ENCODE measurements around the gene GABRD.

Gene GABRD

DNA sequence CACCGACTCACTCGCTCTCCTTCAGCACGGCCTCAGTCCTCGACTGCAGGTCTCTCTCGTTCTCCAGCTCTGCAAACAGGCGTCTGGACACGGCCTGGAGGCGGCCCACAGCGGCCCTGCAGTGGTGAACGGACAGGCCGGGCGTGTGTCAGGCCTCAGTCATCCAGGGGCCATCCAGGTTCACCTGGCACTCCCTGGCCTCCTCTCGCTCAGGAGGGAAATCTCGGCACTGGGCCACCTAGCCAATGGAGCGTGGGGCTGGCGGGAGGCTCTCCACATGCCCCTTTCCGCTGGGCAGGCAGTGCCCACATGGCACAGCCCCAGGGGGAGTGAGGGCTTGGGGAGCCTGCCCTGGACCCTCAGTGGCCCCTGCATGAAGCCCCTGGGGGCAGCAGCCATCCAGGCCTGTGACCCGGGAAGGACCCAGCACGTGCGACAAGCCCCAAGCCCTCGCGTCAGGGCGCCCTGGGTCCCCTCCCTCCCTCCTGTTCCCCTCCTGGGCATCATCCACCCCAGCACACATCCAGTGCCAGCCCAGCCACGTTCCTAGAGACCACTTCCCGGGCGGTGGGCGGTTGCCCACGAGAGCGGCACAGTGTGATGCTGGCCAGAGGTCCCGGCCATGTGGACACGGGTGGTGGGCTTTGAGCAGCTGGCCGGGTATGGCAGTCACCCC lies 33.6 kb upstream of the GABRD start:
- DNase-seq, result no peak

DNA sequence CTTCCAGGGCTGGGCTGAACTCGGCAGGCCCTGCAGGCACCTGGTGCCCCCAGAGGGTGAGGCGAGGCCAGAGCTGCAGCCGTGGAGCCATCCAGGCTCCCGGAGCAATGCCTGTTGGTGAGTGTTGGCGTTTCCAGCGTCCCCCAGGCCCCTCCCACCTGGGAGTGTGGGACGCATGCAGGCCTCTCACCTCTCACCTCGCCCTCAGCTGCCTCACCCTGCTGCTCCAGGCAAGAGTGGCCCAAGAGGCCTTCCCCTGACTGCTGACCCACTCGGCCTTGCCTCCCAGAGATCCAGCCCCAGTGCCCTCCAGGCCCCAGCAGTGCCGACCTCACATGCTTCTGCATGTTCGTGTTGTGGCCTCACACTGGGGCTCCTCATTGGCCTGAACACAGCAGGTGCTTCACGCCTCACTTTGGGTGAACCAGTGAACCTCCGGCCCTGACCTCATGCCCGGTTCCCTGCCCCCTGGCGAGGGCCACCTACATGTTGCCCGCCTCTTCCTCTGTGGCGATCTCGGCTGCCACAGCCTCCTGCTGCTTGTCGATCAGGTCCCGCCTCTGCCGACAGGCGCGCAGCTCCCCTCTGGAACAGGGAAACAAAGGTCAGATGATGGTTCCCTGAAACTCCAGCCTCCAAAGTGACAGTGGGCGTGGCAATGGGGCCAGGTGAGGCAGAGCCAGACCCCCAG lies 32.5 kb upstream of the GABRD start:
- no peak for DNase-seq

DNA sequence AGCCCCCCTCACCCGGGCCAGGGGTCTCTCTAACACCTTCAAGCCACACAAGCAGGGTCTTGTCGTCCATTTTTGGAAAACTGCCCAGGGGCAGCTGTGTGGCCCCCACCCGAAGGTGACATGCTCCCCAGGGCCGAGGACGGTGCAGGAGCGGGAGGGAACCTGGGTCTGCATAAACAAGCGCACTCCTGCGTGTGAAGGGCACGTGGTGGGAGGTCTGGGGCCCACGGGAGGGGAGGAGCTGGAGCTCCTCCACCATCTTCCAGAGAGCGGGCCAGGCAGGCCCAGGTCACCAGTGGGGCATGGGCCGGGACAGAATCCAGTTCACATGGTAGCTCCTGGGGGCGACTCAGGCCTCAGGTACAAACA lies 32.0 kb upstream of the GABRD start:
- no peak for DNase-seq

GRCh38 chr1:1988061-1988945 lies 30.8 kb upstream of the GABRD start:
- DNase-seq, result no peak

- DNase-seq, result no peak
Measured at GRCh38 chr1:1989102-1989542, 30.0 kb upstream of the GABRD start.

GRCh38 chr1:1989789-1990188 lies 29.4 kb upstream of the GABRD start:
- DNase-seq, result no peak

DNA sequence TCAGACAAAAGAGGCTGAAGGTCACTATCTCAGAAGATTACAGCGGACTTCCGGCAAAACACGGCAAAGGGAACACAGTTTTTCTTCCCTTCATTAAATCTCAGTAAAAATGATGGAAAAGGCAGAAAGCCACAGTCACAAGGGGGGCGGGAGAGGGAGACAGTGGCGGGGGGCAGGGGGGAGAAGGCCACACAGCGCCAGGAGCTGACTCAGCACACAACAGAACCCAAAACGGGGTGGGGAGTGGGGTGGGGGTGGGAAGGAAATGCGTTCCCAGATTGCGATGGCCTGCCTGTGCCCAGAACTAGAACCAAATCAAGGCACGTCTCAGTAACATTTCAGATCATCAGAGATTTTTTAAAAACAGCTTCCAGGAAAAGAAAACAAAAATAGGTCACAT lies 28.9 kb upstream of the GABRD start:
- no peak for DNase-seq

- DNase-seq, result no peak
Measured at GRCh38 chr1:1994536-1994935, 24.6 kb upstream of the GABRD start.

- peak; percentile 94 for DNase-seq
Measured at GRCh38 chr1:1996207-1996651, 22.9 kb upstream of the GABRD start.

DNA sequence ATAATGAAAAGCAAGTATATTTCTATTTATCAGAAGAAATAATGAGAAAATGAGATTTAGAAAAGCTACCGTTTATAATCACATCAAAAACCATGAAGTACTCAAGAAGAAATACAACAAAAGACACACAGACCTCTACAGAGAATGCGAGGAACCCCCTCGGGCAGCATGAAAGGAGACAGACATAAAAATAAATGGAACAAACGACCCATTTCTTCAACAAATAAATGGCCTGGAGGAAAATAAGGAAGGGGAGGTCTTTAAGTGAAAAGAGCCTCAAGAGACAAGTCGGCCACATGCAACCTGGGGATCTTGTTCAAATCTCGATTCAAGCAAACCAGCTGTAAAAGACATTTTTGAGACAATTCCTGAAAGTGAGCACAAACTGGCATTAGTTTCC lies 21.6 kb upstream of the GABRD start:
- DNase-seq, result no peak

GRCh38 chr1:2000432-2000831 lies 18.7 kb upstream of the GABRD start:
- no peak for DNase-seq

GRCh38 chr1:2000850-2001249 lies 18.3 kb upstream of the GABRD start:
- no peak for DNase-seq

DNA sequence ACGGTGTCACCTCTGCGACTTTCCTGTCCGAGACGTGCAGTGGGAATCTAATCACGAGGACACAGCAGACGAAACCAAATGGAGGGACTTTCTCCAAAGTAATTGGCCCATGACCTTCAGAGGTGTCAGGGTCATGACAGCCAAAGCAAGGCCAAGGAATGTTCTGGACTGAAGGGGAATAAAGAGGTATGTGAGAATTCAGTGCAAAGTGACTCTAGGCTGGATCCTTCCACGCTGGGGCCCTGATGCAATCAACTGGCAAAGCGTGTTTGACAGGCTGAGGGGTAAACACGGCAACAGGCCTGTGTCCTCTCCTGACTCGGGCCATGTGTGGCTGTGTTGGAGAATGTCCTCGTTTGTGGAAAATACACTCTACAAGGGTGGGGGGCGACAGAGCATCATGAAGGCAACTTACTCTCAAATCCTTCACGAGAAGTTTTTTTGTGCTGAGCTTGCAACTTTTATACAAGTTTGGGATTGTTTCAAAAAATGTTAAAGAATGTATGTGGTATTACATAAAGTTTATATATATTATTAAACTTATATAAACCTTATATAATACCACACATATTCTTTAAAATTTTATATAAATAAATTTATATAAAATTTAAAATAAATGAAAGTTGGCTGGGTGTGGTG lies 17.3 kb upstream of the GABRD start:
- no peak for DNase-seq

- DNase-seq, result peak; percentile 28
Measured at GRCh38 chr1:2003541-2004131, 15.5 kb upstream of the GABRD start, which contains the start of gene CFAP74. TSS of gene CFAP74 (minus strand) at chr1:2003786. CDS start at chr1:1990956, 12,830 bp downstream.

GRCh38 chr1:2004856-2005255 lies 14.3 kb upstream of the GABRD start:
- DNase-seq, result no peak

DNA sequence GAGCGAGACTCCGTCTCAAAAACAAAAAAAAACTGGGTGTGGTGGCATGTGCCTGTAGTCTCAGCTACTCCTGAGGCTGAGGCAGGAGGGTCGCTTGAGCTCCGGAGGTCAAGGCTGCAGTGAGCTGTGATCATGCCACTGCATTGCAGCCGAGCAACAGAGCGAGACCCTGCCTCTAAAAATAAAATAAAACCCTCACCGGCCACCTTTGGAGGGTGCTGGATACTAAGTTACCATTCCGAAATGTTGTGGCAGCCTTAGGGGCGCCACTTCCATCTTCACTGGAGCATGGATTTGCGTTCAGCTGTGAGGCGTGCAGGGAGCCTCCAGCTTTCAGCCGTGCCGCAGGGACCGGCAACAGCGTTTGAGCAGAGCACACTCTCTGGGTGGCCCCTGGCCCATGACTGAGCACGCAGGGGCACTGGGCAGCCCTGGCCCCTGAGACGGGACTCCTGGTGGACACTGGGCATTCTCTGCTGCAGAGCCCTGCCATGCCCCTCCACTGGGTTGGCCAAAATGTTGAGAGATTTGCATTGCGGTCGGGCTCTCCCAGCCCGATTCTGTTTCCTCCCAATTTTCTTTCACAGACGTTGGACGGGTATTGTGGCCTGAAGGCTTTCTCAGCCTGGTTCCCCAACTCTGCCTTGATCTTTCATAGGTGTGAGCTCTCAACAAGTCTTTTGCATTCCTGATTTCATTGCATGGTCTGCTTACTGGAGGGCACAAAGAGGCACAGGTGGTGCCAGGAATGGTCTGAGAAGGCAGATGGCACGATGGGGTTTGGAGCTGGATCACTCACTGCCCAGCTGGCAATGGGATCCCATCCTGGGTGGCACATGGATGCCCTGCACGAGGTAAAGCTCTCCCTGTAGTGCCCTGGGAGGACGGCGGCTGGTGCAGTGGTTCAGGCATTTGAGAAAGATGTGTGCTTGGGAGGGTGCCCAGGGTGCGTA lies 9.8 kb upstream of the GABRD start:
- no peak for DNase-seq

- no peak for DNase-seq
Measured at GRCh38 chr1:2014181-2014580, 5.0 kb upstream of the GABRD start.

DNA sequence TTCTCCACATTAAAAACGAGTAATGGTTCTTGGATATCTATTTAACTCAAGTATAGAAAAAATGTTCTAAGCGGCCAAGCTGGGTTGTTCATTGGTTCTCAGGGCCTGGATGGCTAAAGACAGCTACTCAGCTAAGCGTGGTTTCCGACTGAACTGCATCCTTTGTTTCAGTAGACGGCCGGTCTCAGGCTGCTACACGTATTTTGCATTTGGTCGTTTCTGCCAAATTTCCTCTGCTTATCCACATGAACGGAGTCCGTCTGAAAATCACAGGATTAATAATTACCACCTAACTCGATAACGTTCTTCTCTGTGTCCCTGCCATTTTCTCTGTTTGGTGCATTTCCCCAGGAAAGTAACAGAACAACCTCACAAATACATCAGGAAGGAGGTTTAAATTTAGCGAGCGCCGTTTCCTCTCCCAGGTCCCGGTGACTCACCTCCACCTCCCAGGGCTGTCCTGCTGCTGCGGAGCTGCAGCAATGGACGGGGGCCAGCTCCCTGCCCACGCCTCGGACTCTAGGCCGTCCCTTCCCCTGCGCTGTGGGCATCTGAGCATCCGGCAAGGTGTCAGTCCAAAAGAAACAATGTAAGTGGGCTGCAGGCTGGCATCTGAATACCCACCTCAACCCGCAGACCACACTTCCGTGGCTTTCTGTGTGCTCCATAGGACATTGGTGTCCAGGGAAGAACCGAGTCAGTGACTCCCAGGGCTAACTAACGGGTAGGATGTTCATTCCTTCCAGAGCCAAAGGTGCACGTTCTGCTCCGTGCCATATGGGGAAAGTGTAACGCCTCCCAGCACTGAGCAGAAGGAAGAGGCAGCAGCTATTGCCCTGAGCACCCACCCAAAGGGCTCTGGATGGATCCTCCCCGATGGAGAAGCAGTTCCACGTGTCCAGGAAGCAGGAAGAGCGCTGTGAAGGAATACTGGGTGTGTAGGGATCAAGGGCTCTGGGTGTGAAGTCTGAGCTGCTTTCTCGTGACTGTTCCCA lies 4.1 kb upstream of the GABRD start:
- no peak for DNase-seq

DNA sequence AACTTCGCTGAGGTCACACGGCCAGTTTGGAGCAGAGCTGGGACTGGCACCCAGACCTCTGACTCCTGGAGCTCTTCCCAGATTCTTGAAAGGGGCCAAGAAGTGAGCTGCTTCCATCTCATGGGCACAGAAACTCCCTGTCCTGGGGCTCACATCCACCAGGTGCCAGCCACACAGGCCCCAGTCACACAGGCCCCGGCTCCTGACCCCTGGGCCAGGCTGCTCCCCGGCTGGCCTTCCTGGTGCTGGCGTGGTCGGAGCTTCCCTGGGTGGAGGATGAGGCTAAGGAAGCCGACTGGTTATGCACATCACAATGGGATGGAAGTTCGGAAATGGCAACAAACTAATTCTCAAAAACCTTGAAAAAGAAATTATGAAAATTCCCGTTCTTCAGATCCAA lies 3.0 kb upstream of the GABRD start:
- DNase-seq, result no peak
